Calu3 (cell line): ENCODE data around the gene MAP2K6. TPM values are rescaled to one million over a fixed set of nuclear protein-coding genes. Genes with fewer than 3 reads are reported as not detected.

Source experiments
- BruUV-seq: library from RNA; stranded (reverse); fragments of 400-500 nt; replicated peaks from 2 replicates; lab custom pipeline; 2021; lab: Mats Ljungman, UMichigan
- CTCF ChIA-PET: fragments of 300-600 bp; sonication (Branson Sonifier 250); formaldehyde crosslinking; loops from one replicate; lab custom pipeline; 2022; ENCODE audit warnings: antibody characterized with exemption; lab: Charles Lee
- DNase-seq: peaks from one replicate; pipeline ENCODE4 v3.0.0; 2022
- H3K27ac Mint-ChIP-seq: one replicate; pipeline ENCODE4 v1.8.0; 2022; ENCODE audit warnings: mixed read lengths; ENCODE audit not compliant: unreplicated experiment
- H3K27me3 Mint-ChIP-seq: one replicate; pipeline ENCODE4 v1.8.0; 2022; ENCODE audit warnings: mixed read lengths; ENCODE audit not compliant: unreplicated experiment
- H3K36me3 Mint-ChIP-seq: one replicate; pipeline ENCODE4 v1.8.0; 2022; ENCODE audit warnings: mild to moderate bottlenecking, moderate library complexity, mixed read lengths; ENCODE audit not compliant: insufficient read depth, unreplicated experiment
- H3K4me1 Mint-ChIP-seq: one replicate; pipeline ENCODE4 v1.8.0; 2022; ENCODE audit warnings: mild to moderate bottlenecking, low read depth, mixed read lengths; ENCODE audit not compliant: unreplicated experiment
- H3K4me3 Mint-ChIP-seq: one replicate; pipeline ENCODE4 v1.8.0; 2022; ENCODE audit warnings: mild to moderate bottlenecking, low read depth, moderate library complexity, mixed read lengths; ENCODE audit not compliant: unreplicated experiment
- H3K9me3 Mint-ChIP-seq: one replicate; pipeline ENCODE4 v1.8.0; 2022; ENCODE audit warnings: low read depth, mixed read lengths; ENCODE audit not compliant: unreplicated experiment
- CTCF ChIP-seq: fragments of 200-600 bp; IDR thresholded peaks from one replicate; pipeline ENCODE4 v1.8.0; 2022; ENCODE audit warnings: antibody characterized with exemption; ENCODE audit not compliant: unreplicated experiment
- intact Hi-C: fragments of 100-400 bp; cut with micrococcal nuclease; formaldehyde crosslinking; loops from one replicate; pipeline ENCODE4 v1.10.0; 2022; ENCODE audit not compliant: unreplicated experiment
- total RNA-seq: library from RNA; stranded (reverse); gene quantifications from 2 replicates; pipeline ENCODE4 v1.2.3, GENCODE V29; 2022

Gene MAP2K6
- total RNA-seq, 1 experiment from 2014 or later, result 13.0 TPM

GRCh38 chr17:69444023-69444422 lies 29.5 kb downstream of the MAP2K6 start:
- no peak for DNase-seq

GRCh38 chr17:69445132-69445531 lies 30.6 kb downstream of the MAP2K6 start:
- Mint-ChIP-seq H3K4me3 (no peak overlapping the region), H3K4me1 (peaks cover 8% of the 10 kb centered on the region), H3K27me3 (no peaks in the 10 kb centered on the region), H3K27ac (no peak overlapping the region), H3K36me3 (no peaks in the 10 kb centered on the region), H3K9me3 (no peaks in the 10 kb centered on the region)
- no peak for DNase-seq
- CTCF ChIA-PET, result no interaction called here
- TF ChIP-seq CTCF, result no peak
- intact Hi-C loops, result no loop called here
- BruUV-seq, result no TSS peak

More at GRCh38 chr17:69444023-69444422, 29.5 kb downstream of the MAP2K6 start:
- BruUV-seq, result no TSS peak
- peaks cover 8% of the 10 kb centered on the region for H3K4me1 Mint-ChIP-seq
- H3K27ac Mint-ChIP-seq, result no peak overlapping the region
- TF ChIP-seq CTCF, result no peak
- H3K27me3 Mint-ChIP-seq, result no peaks in the 10 kb centered on the region
- CTCF ChIA-PET, result no interaction called here
- H3K4me3 Mint-ChIP-seq, result no peak overlapping the region
- intact Hi-C loops, result no loop called here
- H3K36me3 Mint-ChIP-seq, result no peaks in the 10 kb centered on the region
- no peaks in the 10 kb centered on the region for H3K9me3 Mint-ChIP-seq

GRCh38 chr17:69447726-69448125 lies 33.2 kb downstream of the MAP2K6 start:
- CTCF ChIA-PET, result no interaction called here
- Mint-ChIP-seq H3K27ac (no peak overlapping the region), H3K4me1 (peaks cover 8% of the 10 kb centered on the region), H3K9me3 (no peaks in the 10 kb centered on the region), H3K4me3 (no peak overlapping the region), H3K27me3 (no peaks in the 10 kb centered on the region), H3K36me3 (no peaks in the 10 kb centered on the region)
- no peak for DNase-seq
- no peak for TF ChIP-seq CTCF
- no TSS peak for BruUV-seq
- intact Hi-C loops, result no loop called here

- H3K4me1 Mint-ChIP-seq, result peaks cover 8% of the 10 kb centered on the region
- H3K9me3 Mint-ChIP-seq, result no peaks in the 10 kb centered on the region
- H3K4me3 Mint-ChIP-seq, result no peak overlapping the region
- H3K27ac Mint-ChIP-seq, result no peak overlapping the region
- CTCF ChIA-PET, result no interaction called here
- no TSS peak for BruUV-seq
- no peak for DNase-seq
- H3K36me3 Mint-ChIP-seq, result no peaks in the 10 kb centered on the region
- intact Hi-C loops, result no loop called here
- no peak for TF ChIP-seq CTCF
- H3K27me3 Mint-ChIP-seq, result no peaks in the 10 kb centered on the region
These were observed 34.1 kb downstream of the MAP2K6 start for GRCh38 chr17:69448431-69449102.
